Measurements from ENCODE around the gene KIFAP3.

KIFAP3 gene

DNA sequence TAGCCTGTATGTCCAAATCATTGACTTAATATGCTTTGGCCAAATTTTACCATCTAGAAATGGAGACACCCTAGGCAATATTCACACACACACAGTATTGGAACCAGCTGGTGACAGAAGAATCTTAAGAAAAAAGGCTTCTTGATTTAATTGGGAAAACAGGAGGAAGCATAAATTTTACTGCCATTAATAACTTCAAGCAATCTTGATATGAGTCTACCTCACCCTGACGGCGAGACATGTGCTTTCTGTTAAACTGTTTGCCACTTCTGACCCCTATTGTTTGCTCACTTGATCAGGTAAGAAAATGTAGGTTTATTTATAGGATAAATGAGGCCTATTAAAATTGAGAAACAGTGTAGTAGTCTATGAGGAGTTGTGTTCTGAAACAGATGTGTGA, 73.2 kb downstream of the KIFAP3 start:
- TF ChIP-seq, protein P1, sequence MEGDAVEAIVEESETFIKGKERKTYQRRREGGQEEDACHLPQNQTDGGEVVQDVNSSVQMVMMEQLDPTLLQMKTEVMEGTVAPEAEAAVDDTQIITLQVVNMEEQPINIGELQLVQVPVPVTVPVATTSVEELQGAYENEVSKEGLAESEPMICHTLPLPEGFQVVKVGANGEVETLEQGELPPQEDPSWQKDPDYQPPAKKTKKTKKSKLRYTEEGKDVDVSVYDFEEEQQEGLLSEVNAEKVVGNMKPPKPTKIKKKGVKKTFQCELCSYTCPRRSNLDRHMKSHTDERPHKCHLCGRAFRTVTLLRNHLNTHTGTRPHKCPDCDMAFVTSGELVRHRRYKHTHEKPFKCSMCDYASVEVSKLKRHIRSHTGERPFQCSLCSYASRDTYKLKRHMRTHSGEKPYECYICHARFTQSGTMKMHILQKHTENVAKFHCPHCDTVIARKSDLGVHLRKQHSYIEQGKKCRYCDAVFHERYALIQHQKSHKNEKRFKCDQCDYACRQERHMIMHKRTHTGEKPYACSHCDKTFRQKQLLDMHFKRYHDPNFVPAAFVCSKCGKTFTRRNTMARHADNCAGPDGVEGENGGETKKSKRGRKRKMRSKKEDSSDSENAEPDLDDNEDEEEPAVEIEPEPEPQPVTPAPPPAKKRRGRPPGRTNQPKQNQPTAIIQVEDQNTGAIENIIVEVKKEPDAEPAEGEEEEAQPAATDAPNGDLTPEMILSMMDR (IDR thresholded peaks at IDR 0.05; ENCODE audit: insufficient read depth, low read depth, low read length, missing control alignments), result no peak

GRCh38 chr1:169999761-170000160, 74.7 kb downstream of the KIFAP3 start:
- TF ChIP-seq, protein P1 (IDR thresholded peaks at IDR 0.05; ENCODE audit: insufficient read depth, low read depth, low read length, missing control alignments), result no peak

More for the DNA sequence above, 73.2 kb downstream of the KIFAP3 start:
- no peak overlapping the region for H3K4me3 ChIP-seq (ENCODE audit: low read length)
- no peak for DNase-seq (ENCODE audit: low read depth)

DNA sequence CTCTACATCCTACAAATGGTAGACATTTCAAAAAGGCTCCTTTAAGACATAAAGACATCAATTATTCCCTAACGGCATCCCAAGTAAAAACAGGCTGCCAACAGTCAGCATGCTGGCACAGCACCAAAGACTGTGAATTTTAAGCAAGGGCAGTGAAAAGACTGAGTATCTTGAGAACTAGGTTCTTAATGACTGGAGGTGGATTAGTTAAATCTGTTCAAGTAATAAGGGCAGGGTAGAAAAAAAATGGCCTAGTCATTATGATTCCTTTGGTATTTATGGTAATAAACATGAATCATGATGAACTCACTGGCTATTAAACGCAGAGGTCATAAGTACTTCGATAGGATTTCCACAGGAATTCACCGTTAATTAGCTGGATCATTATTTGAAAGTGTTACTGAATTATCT, 75.2 kb downstream of the KIFAP3 start:
- no peak overlapping the region for H3K4me3 ChIP-seq (ENCODE audit: low read length)
- TF ChIP-seq, protein P1 (IDR thresholded peaks at IDR 0.05; ENCODE audit: insufficient read depth, low read depth, low read length, missing control alignments), result no peak
- DNase-seq (ENCODE audit: low read depth), result peak; percentile 85

More at GRCh38 chr1:169999761-170000160, 74.7 kb downstream of the KIFAP3 start:
- no peak for DNase-seq (ENCODE audit: low read depth)
- no peak overlapping the region for H3K4me3 ChIP-seq (ENCODE audit: low read length)

DNA sequence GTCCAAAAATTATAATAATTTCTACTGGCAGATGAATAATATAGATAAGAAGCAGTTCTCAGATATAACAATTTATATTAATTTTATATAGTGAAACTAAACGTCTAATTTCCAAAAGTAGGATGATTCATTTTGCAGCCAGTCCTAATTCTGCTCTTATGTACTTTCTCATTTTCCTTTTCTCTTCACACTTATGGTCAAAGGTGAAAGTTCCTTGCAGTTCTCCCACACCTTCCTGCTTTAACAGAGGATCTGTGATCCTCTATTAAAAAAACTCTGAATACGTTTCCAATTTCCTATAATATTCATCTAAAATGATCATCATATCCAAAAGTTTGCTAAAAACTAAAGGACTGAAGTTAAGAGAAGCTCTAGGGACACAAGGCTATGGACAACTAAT, 78.5 kb downstream of the KIFAP3 start:
- TF ChIP-seq, protein P1 (IDR thresholded peaks at IDR 0.05; ENCODE audit: insufficient read depth, low read depth, low read length, missing control alignments), result no peak
- H3K4me3 ChIP-seq (ENCODE audit: low read length), result no peak overlapping the region
- no peak for DNase-seq (ENCODE audit: low read depth)

GRCh38 chr1:169989246-169989645, 85.2 kb downstream of the KIFAP3 start:
- TF ChIP-seq, protein P1 (IDR thresholded peaks at IDR 0.05; ENCODE audit: insufficient read depth, low read depth, low read length, missing control alignments), result no peak
- no peak for DNase-seq (ENCODE audit: low read depth)
- H3K4me3 ChIP-seq (ENCODE audit: low read length), result no peak overlapping the region

DNA sequence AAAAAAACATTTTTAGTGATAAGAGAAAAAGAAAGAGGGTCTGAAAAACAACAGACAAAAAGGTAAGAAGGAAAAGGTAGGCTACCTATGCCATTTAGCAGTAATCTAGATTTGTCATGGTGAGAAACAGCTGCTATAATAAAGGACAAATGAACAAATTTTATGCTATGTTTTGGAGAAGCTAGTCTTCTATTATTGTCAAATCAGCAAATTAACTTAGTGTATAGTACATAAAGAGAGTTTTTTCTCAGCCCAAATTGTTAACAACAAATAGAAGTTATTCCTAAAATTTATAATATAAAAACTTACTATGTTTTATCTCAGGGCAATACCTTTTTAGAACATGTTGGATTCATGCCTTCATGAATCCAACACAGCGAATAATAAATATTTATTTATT, 88.7 kb downstream of the KIFAP3 start:
- no peak for DNase-seq (ENCODE audit: low read depth)
- H3K4me3 ChIP-seq (ENCODE audit: low read length), result no peak overlapping the region
- TF ChIP-seq, protein P1 (IDR thresholded peaks at IDR 0.05; ENCODE audit: insufficient read depth, low read depth, low read length, missing control alignments), result no peak

GRCh38 chr1:169974067-169974466, 100.4 kb downstream of the KIFAP3 start:
- no peak overlapping the region for H3K4me3 ChIP-seq (ENCODE audit: low read length)
- TF ChIP-seq, protein P1 (IDR thresholded peaks at IDR 0.05; ENCODE audit: insufficient read depth, low read depth, low read length, missing control alignments), result no peak
- no peak for DNase-seq (ENCODE audit: low read depth)
